Measurements from ENCODE around the gene SERPINE2.

Gene SERPINE2

GRCh38 chr2:223981241-223981640, 57.8 kb downstream of the SERPINE2 start:
- Histone ChIP-seq H3K79me2 (ENCODE audit: insufficient read depth, low read length) (no peaks in the 10 kb centered on the region), H3K4me2 (ENCODE audit: low read depth, low read length, poor library complexity, severe bottlenecking) (no peak overlapping the region), H3K36me3 (ENCODE audit: low read length) (no peaks in the 10 kb centered on the region), H3K27ac (ENCODE audit: low read depth, low read length) (no peak overlapping the region), H3K9ac (ENCODE audit: low read length) (no peak overlapping the region), H3K9me2 (replicated peaks; ENCODE audit: insufficient read depth, low read length) (no peaks in the 10 kb centered on the region), H3F3A (ENCODE audit: insufficient read depth) (no peaks in the 10 kb centered on the region), H3K27me3 (ENCODE audit: low read length) (no peaks in the 10 kb centered on the region), H3K9me3 (ENCODE audit: insufficient read depth, low read length) (no peaks in the 10 kb centered on the region), H3K4me3 (ENCODE audit: insufficient read depth, low read length, poor library complexity, severe bottlenecking) (no peak overlapping the region), H4K20me1 (ENCODE audit: low read depth, low read length) (no peaks in the 10 kb centered on the region), H2AFZ (ENCODE audit: low read depth, low read length, severe bottlenecking) (no peak overlapping the region)
- TF ChIP-seq CTCF (IDR thresholded peaks at IDR 0.05; ENCODE audit: insufficient read depth, low read length, poor library complexity, severe bottlenecking) (no peak), EZH2phosphoT487 (conservative IDR thresholded peaks at IDR 0.05; ENCODE audit: low read length) (no peak)

GRCh38 chr2:223980803-223981202, 58.3 kb downstream of the SERPINE2 start:
- H3K27ac ChIP-seq (ENCODE audit: low read depth, low read length): no peak overlapping the region
- H3K36me3 ChIP-seq (ENCODE audit: low read length): no peaks in the 10 kb centered on the region
- no peaks in the 10 kb centered on the region for H3K9me2 ChIP-seq (replicated peaks; ENCODE audit: insufficient read depth, low read length)
- no peaks in the 10 kb centered on the region for H3K79me2 ChIP-seq (ENCODE audit: insufficient read depth, low read length)
- H3K4me2 ChIP-seq (ENCODE audit: low read depth, low read length, poor library complexity, severe bottlenecking): no peak overlapping the region
- no peaks in the 10 kb centered on the region for H3F3A ChIP-seq (ENCODE audit: insufficient read depth)
- no peaks in the 10 kb centered on the region for H3K9me3 ChIP-seq (ENCODE audit: insufficient read depth, low read length)
- H3K27me3 ChIP-seq (ENCODE audit: low read length): no peaks in the 10 kb centered on the region
- no peaks in the 10 kb centered on the region for H4K20me1 ChIP-seq (ENCODE audit: low read depth, low read length)
- no peak overlapping the region for H3K9ac ChIP-seq (ENCODE audit: low read length)
- no peak for TF ChIP-seq EZH2phosphoT487 (conservative IDR thresholded peaks at IDR 0.05; ENCODE audit: low read length)
- no peak for TF ChIP-seq CTCF (IDR thresholded peaks at IDR 0.05; ENCODE audit: insufficient read depth, low read length, poor library complexity, severe bottlenecking)
- no peak overlapping the region for H2AFZ ChIP-seq (ENCODE audit: low read depth, low read length, severe bottlenecking)
- H3K4me3 ChIP-seq (ENCODE audit: insufficient read depth, low read length, poor library complexity, severe bottlenecking): no peak overlapping the region

GRCh38 chr2:223980397-223980735, 58.7 kb downstream of the SERPINE2 start:
- Histone ChIP-seq H3K79me2 (ENCODE audit: insufficient read depth, low read length) (no peaks in the 10 kb centered on the region), H3K36me3 (ENCODE audit: low read length) (no peaks in the 10 kb centered on the region), H4K20me1 (ENCODE audit: low read depth, low read length) (no peaks in the 10 kb centered on the region), H3F3A (ENCODE audit: insufficient read depth) (no peaks in the 10 kb centered on the region), H3K4me3 (ENCODE audit: insufficient read depth, low read length, poor library complexity, severe bottlenecking) (no peak overlapping the region), H3K27me3 (ENCODE audit: low read length) (no peaks in the 10 kb centered on the region), H3K4me2 (ENCODE audit: low read depth, low read length, poor library complexity, severe bottlenecking) (no peak overlapping the region), H2AFZ (ENCODE audit: low read depth, low read length, severe bottlenecking) (no peak overlapping the region), H3K9me3 (ENCODE audit: insufficient read depth, low read length) (no peaks in the 10 kb centered on the region), H3K9ac (ENCODE audit: low read length) (no peak overlapping the region), H3K9me2 (replicated peaks; ENCODE audit: insufficient read depth, low read length) (no peaks in the 10 kb centered on the region), H3K27ac (ENCODE audit: low read depth, low read length) (no peak overlapping the region)
- TF ChIP-seq CTCF (IDR thresholded peaks at IDR 0.05; ENCODE audit: insufficient read depth, low read length, poor library complexity, severe bottlenecking) (no peak), EZH2phosphoT487 (conservative IDR thresholded peaks at IDR 0.05; ENCODE audit: low read length) (no peak)

All from SU-DHL-6 (cell line).